Activated CD4-positive, alpha-beta T cell treated with anti-CD3 and anti-CD28 coated beads for 4 hours (primary cell): Measurements from ENCODE around the gene PLAA.
A peak's percentile ranks its signal among the peaks of the same experiment; 100 is the strongest.
"Not testable (repeated sequence)": the region's sequence is repeated elsewhere in the genome, so short reads cannot be mapped to it uniquely, and the experiment has no call there.

Experiments
- DNase-seq, 2 donors: peaks; one replicate each; pipeline ENCODE4 v3.0.0-alpha.2; 2020

The PLAA gene

DNA sequence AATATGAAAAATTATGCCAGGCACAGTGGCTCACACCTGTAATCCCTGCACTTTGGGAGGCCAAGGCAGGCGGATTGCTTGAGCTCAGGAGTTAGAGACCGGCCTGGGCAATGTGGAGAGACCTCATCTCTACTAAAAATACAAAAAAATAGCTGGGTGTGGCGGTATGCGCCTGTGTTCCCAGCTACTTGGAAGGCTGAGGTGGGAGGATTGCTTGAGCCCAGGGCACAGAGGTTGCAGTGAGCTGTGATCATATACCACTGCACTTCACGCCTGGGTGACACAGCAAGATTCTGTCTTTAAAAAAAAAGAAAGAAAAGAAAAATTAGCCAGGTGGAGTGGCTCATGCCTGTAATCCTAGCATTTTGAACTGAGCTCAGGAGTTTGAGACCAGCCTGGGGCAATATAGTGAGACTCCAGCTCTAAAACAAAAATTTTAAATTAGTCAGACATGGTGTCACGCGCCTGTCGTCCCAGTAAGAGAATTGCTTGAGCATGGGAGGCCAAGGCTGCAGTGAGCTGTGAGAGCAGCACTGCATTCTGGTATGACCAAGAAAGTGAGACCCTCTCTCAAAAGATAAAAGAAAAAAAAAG, 18.0 kb downstream of the PLAA start:
- no peak for DNase-seq

DNA sequence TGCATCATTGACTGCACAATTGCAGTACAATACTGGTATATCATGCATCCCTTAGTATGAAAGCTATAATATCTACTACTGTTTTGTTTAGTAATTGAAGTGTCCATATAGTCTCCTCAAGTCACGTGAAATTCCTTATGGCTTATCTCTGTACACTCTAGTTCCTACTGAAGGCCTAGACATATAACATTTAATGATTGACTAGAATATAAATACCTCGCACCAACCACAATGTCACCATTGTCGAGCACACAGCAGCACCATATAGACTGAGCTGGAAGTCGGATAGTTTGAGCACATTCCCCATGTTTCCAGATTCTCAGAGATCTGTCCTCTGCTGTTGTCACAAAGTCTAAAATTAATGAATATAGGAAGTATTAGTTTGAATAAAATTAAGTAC, 21.4 kb downstream of the PLAA start:
- DNase-seq: no peak

DNA sequence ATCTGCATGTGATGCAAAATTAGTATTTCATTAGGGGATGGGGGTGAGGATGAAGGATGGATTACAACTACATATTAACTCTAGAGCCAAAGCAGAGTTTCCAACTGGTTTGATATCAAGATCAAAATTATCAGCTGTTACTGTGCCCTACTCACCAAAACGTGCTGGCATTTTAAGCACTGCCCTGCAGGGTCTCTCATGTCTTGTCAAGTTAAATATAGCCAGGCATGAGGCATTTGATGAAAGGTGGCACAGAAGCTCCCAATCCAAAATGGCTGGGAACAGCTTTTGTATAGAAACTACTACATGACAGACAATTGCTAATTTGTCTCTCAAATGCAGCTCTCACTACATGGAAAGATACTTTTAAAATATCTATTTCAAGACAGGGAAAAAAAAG, 27.3 kb downstream of the PLAA start:
- no peak for DNase-seq

DNA sequence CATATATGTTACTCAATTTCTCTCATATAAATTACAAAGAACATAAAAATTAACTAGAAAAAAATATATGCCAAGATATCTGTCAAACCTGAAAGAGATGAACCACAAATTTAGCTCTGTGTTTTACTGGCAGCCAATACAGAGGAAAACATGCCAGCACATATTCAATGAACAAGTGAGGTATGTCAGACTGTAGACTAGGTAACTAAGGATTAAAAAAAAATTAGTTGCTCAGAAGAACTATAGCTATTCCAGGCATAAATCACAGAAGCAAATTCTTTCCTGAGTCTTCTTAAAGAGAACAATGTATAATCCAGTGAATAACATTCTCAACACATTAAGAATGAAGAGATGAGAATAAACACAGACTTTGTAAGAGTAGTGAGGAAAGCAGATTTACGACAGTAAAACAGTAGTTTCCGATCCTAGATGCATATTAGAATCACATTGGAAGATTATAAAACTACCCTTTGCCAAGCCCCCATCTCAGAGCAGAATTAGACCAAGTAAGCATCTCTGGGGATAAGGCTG, 33.8 kb downstream of the PLAA start:
- no peak for DNase-seq

DNA sequence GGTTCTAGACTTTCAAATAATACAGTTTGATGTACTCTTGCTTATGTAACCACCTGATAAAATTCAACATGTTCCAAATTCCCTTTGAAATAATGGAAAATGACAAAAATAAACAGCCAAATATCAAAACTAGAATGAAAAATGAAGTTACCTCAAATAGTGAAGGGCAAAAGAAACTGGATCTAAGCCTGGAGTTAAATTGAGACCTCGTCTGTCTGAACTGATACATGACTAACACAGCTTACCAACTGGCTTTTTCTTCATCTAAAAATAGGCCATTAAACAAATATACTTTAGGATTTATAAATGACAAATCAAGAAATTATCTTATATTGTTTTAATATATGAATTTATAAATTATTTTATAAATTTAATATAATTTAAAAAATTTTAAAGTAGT, 42.4 kb downstream of the PLAA start:
- no peak for DNase-seq

DNA sequence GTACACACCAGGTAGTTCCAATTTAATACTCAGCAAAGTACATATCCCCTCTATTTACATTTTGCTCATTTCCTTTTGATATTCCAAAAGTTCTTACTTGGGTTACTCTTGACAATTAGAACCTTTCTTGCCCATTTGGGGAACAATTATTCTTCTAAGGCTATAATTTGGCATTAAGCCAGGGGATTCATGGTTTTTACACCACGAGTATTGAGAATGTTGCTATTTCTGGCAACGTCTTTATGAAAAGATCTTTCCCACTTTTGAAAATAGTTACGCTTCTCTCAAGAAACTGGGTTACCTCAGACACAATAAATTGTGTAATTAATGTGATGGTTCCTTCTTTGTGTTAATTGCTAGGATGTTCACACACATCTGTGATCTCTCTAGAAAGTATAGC, 43.0 kb downstream of the PLAA start:
- no peak for DNase-seq

DNA sequence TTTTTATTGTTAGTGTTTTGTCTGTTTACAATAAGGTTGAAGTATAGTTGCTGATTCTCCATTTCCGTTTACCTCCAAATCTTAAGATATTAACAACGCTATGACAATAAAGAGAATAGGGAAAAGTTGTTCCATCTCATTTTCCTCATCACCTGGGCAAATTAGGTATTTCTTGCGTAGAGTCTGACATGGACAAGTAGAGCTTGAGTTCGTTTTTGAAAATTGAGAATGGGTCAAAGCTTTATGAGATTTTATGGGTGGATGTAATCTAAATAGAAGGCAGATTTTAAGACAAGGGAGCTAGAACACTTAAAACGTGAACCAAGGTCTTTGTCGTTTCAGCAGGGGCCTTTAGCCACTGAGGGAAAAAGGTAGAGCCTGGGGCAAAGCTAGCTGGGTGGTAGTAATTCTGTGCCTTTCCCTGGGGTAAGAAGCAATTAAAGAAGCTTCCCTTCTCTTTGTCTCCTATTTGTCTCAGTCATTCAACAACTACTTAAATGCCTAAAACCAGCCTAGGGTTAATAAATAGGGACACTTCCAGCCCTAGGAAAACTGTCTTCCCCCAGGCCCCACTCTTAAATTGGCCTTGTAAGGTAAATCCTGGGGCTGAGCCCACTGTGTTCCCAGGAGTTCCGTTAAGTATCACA, 53.9 kb downstream of the PLAA start:
- DNase-seq: no peak

DNA sequence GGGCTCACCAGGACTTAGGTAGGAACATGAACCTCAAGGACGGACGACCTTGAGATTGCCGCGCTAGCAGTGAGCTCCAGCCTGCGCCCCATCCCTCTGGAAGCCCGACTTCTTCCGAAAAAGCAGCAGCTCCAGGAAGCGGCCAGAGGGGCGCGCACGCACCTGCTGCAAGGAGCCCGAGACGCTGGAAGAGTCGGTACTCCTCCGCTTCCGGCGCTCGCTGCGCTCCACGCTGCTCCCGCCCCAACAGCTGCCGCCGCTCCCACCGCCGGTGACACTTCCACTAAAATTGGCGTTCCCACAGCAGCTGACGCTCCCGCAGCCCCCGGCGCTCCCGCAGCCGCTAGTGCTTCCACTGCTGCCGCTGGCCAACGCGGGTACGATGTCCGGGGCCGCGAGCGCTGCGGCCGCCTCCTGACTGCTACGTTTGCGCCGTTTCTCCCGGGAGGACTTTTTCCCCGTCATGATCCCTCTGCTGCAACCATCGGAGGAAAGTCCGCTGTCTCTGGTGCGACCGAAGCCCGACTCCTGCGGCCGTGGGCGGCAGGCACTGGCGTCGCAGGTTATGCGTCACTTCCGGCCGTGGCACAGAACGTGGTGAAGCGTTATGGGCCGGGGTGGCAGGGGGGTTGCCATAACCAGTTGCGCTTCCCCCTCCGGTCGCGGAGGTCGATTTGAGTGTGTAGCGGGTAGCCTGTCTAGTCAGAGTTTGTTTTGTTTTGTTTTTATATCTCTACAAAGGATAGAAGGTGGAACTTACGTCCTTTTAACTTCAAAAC, 54.6 kb downstream of the PLAA start, which contains the start of gene CAAP1:
TSS of gene CAAP1 (minus strand) at position 552 of the 779 bp plus-strand sequence. CDS start at position 465, 87 bp downstream.
- DNase-seq: peak; percentile 93 to 94

DNA sequence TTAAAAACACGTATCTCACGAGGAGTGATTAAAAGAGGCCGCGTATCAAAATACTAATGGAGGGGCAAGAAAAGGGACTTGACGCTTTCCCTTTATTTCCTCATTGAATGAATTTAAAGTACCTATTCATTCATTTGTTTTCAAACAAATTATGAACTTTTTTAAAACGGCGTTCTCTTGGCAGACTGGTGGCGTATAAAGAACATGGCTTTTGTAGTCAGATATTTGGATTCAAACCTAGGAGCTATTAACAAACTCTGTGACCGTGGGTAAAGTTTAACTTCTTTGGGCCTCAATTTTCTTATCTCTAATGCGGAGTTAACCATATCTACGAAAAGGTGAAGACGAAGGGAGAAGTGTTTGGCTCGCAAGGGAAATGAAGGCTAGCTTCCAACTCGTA, 55.3 kb downstream of the PLAA start:
- no peak for DNase-seq

DNA sequence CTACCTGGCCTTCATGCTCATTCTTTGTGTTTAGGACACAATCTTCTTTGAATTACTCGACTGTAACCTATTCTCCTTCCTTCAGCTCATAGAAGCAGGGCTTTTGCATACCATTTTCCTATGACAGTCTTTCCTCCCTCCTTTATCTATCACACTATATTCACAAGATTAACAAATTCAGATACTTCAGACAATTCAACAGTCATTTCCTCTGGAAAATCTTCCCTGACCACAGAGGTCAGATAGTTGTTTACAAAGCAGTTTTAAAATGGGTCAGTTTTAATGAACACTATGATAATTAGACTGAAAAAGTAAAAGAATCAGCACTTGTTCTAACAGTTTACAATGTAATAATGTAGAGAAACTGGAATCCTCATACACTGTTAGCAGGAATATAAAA, 58.8 kb downstream of the PLAA start:
- DNase-seq: no peak

DNA sequence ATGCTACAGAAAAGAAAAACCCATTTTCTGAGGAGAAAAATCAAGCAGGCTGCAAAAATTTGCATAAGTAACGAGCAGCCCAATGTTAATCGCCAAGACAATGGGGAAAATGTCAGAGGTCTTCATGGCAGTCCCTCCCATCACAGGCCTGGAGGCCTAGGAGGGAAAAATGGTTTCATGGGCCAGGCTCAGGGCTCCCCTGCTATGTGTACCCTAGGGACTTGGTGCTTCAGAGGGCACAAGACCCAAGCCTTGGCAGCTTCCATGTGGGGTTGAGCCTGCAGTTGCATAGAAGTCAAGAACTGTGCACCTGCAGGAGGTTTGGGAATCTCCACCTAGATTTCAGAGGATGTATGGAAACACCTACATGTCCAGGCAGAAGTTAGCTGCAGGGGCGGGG, 64.9 kb downstream of the PLAA start:
- no peak for DNase-seq

DNA sequence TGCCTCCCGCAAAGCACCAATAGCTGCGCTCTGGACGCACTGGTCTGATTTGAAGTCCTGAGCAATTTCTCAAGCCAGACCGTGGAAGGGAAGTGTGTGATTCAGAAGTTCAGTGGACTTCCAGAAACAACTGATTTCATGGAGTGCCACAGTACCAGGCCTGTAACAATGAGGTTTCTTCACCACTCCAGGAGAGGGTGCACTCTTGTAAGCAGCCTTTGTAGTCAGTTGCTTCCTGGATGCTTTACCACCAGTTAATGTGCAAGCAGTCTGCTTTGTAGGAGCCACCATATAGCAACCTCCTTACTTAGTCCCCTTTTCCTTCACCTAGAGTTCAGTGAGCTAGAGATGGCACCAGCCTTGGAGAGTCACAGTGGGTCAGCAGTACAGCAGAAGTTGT, 66.8 kb downstream of the PLAA start:
- no peak for DNase-seq

DNA sequence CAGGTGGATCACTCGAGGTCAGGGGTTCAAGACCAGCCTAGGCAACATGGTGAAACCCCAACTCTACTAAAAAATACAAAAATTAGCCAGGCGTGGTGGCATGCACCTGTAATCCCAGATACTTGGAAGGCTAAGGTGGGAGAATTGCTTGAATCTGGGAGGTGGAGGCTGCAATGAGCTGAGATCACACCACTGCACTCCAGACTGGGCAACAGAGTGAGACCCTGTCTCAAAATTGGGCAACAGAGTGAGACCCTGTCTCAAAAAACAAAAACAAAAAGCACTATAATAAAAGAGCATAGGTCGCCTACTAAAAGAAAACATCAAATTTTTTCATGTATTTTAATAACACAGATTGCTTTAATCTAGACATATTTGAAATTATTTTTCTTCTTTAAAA, 71.9 kb downstream of the PLAA start:
- not testable (repeated sequence) for DNase-seq

DNA sequence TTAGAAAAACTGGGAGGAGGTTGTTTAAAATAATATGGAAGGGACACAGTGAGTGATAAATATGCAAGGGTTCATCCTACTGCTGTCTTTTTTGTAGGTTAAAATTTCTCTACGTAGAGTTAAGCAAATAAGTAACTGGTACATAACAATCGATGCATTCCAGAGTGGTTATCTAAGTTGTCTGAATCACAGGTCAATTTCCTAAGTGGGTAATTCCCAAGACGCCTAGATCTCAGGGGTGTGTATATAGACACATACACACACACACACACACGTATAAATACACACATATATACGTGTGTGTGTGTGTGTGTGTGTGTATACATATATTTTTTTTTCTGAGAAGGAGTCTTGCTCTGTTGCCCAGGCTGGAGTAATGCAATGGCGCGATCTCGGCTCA, 76.8 kb downstream of the PLAA start:
- no peak for DNase-seq

DNA sequence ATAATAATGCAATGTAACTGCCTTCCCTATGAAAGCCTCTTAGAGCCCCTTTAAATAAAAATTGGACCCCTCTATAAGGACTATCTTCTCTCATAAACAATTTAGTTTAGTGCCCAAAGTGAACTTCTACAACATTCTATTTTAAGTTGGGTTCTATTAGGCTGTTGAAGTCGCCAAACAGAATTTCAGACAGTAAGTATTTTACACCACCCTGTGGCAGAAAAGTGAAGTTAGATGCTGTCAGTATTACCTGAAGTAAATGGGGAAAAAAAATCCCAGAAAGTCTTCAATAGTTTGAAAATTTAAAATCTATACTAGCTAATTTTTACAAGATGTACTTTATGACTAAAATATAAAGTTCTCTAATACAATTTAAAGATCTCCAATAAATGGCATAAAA, 84.0 kb downstream of the PLAA start:
- DNase-seq: no peak

DNA sequence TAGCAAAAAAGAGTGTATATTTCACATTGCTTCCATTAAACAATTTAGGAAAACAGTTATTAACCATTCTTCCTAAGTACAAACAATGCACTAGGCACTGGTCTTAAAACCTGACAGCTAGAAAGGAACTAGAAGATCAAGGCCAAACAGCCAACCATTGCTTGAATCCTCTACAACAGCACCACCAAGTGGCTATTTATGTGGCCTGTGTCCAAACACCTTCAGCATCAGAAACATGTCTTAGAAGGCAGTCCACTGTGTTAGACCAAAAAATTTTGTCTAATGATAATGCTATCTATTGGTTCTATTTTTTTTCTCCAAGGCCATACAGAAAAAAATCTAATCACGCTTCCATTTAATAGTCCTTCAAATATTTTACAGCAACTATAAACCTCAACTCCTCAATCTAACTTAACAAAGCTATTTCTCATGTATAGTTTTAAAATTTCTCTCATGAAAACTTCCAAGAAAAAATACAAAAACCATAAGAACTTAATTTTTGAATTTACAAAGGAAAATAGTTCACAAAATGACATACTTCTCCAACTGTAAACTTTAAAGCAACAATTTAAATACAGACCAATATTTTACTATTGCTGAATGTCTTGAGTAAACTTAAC, 90.5 kb downstream of the PLAA start:
- DNase-seq: no peak
